PC-3 (cell line): ENCODE results near the gene PLEKHB1. TPM values are rescaled to one million over a fixed set of nuclear protein-coding genes. Genes with fewer than 3 reads are reported as not detected.
A peak's percentile ranks its signal among the peaks of the same experiment; 100 is the strongest.

Experiments used
- ATAC-seq: fragments of 200-7000 bp; cut with Tn5 transposase; 2 replicates; pipeline ENCODE4 v1.9.1; 2020; ENCODE audit warnings: mild to moderate bottlenecking, moderate library complexity
- BruUV-seq: library from RNA; stranded (reverse); fragments of 400-500 nt; replicated peaks from 2 replicates; lab custom pipeline; 2021; lab: Mats Ljungman, UMichigan
- CTCF ChIA-PET: fragments of 300-600 bp; sonication (Branson Sonifier 250); formaldehyde crosslinking; loops from one replicate; lab custom pipeline; 2022; ENCODE audit warnings: antibody characterized with exemption; lab: Charles Lee
- POLR2A ChIA-PET: fragments of 300-600 bp; sonication (Branson Sonifier 250); formaldehyde crosslinking; loops from one replicate; lab custom pipeline; 2022; ENCODE audit warnings: antibody characterized with exemption; ENCODE audit not compliant: unreplicated experiment; lab: Charles Lee
- DNase-seq: peaks from one replicate; pipeline ENCODE4 v3.0.0-alpha.2; 2015
- H2AFZ ChIP-seq: fragments of 300-600 bp; sonication (generic); 2 replicates; pipeline ENCODE4 v1.6.0; 2016; ENCODE audit warnings: antibody characterized with exemption, low read length
- H3F3A ChIP-seq: fragments of 300-600 bp; sonication (generic); one replicate; pipeline ENCODE4 v1.6.0; 2017; ENCODE audit warnings: antibody characterized with exemption, low read length, control low read depth, mild to moderate bottlenecking; ENCODE audit not compliant: unreplicated experiment
- H3K27ac ChIP-seq: fragments of 300-600 bp; sonication (generic); 2 replicates; pipeline ENCODE4 v1.5.1; 2016; ENCODE audit warnings: mild to moderate bottlenecking, low read length
- H3K27me3 ChIP-seq: fragments of 300-600 bp; sonication (generic); 2 replicates; pipeline ENCODE4 v1.6.1; 2016; ENCODE audit warnings: low read length, mixed read lengths
- H3K36me3 ChIP-seq: fragments of 300-600 bp; sonication (generic); 2 replicates; pipeline ENCODE4 v1.6.1; 2016; ENCODE audit warnings: low read depth, mixed run types, low read length, mixed read lengths
- H3K4me1 ChIP-seq: fragments of 300-600 bp; sonication (generic); 2 replicates; pipeline ENCODE4 v1.5.1; 2016; ENCODE audit warnings: low read length; ENCODE audit not compliant: insufficient read depth
- H3K4me2 ChIP-seq: fragments of 300-600 bp; sonication (generic); 2 replicates; pipeline ENCODE4 v1.6.0; 2016; ENCODE audit warnings: low read length
- H3K4me3 ChIP-seq: fragments of 300-600 bp; sonication (generic); 2 replicates; pipeline ENCODE4 v1.5.1; 2016; ENCODE audit warnings: mild to moderate bottlenecking, low read length, mixed read lengths
- H3K79me2 ChIP-seq: fragments of 300-600 bp; sonication (generic); 2 replicates; pipeline ENCODE4 v1.6.1; 2017; ENCODE audit warnings: low read length, mixed read lengths
- H3K9ac ChIP-seq: fragments of 300-600 bp; sonication (generic); 2 replicates; pipeline ENCODE4 v1.6.0; 2016; ENCODE audit warnings: mild to moderate bottlenecking, low read length
- H3K9me2 ChIP-seq: fragments of 300-600 bp; sonication (generic); replicated peaks from 2 replicates; pipeline ENCODE4 v1.6.1; 2016; ENCODE audit warnings: mixed run types, low read length, mixed read lengths
- H3K9me3 ChIP-seq: fragments of 300-600 bp; sonication (generic); 2 replicates; pipeline ENCODE4 v1.6.1; 2016; ENCODE audit warnings: low read length, mixed read lengths
- H4K20me1 ChIP-seq: fragments of 300-600 bp; sonication (generic); 2 replicates; pipeline ENCODE4 v1.6.1; 2016; ENCODE audit warnings: low read length, mixed read lengths
- CTCF ChIP-seq: fragments of 300-600 bp; sonication (generic); conservative IDR thresholded peaks from 2 replicates; pipeline ENCODE4 v1.5.1; 2017; ENCODE audit warnings: antibody characterized with exemption, low read depth, mild to moderate bottlenecking, low read length
- EZH2 ChIP-seq: fragments of 300-600 bp; sonication (generic); IDR thresholded peaks from one replicate; pipeline ENCODE4 v1.6.1; 2017; ENCODE audit warnings: antibody characterized with exemption, mild to moderate bottlenecking, low read length; ENCODE audit not compliant: unreplicated experiment
- EZH2phosphoT487 ChIP-seq: fragments of 300-600 bp; sonication (generic); IDR thresholded peaks from 2 replicates; pipeline ENCODE4 v1.6.1; 2018; ENCODE audit warnings: mild to moderate bottlenecking, antibody characterized with exemption, low read length, borderline replicate concordance
- intact Hi-C: fragments of 100-400 bp; cut with micrococcal nuclease; formaldehyde crosslinking; loops from 2 replicates; pipeline ENCODE4 v1.9.0; 2023
- total RNA-seq: library from RNA; depleted of rRNA; stranded (reverse); fragments of >200 nt; gene quantifications from 2 replicates; pipeline ENCODE4 v1.2.3, GENCODE V29; 2014

Gene PLEKHB1
- total RNA-seq, 1 experiment from 2014 or later = 4.6 TPM

- Histone ChIP-seq H3K4me2 (peak overlapping the region; percentile 81), H3K9me2 (no peaks in the 10 kb centered on the region), H3K79me2 (no peaks in the 10 kb centered on the region), H3F3A (no peaks in the 10 kb centered on the region), H3K4me1 (peaks cover 13% of the 10 kb centered on the region), H3K4me3 (peak overlapping the region; percentile 56), H3K27me3 (no peaks in the 10 kb centered on the region), H3K9me3 (no peaks in the 10 kb centered on the region), H3K36me3 (no peaks in the 10 kb centered on the region), H3K27ac (no peak overlapping the region), H2AFZ (peak overlapping the region; percentile 79), H3K9ac (peak overlapping the region; percentile 32), H4K20me1 (no peaks in the 10 kb centered on the region)
- TF ChIP-seq EZH2phosphoT487 (no peak), CTCF (peak; percentile 98), EZH2 (no peak)
- ATAC-seq (peak; percentile 95), DNase-seq (peak; percentile 97)
- no TSS peak for BruUV-seq
- CTCF ChIA-PET = interaction anchor here (0.5 to 2.8 kb wide), 12 partner anchors 13 to 310 kb away, joined by 3 to 57 read pairs (median 4); no protein-coding TSS in a partner anchor
- POLR2A ChIA-PET = interaction anchor here (0.6 kb wide), 1 partner anchor 35 kb away, joined by 3 read pairs; no protein-coding TSS in a partner anchor
- intact Hi-C loops = loop anchor here (1.0 to 2.0 kb wide), 4 partner anchors 36 to 310 kb away; no protein-coding TSS in a partner anchor
Measured at GRCh38 chr11:73661035-73661628, 14.8 kb downstream of the PLEKHB1 start.

GRCh38 chr11:73662445-73663157 lies 16.2 kb downstream of the PLEKHB1 start:
- DNase-seq (peak; percentile 36), ATAC-seq (no peak)
- H4K20me1 ChIP-seq = no peaks in the 10 kb centered on the region
- ChIA-PET POLR2A (no interaction called here), CTCF (interaction anchor here (0.7 to 0.9 kb wide), 2 partner anchors 37 to 269 kb away, joined by 3 to 7 read pairs; no protein-coding TSS in a partner anchor)
- H3K4me1 ChIP-seq = peaks cover 13% of the 10 kb centered on the region
- no peak overlapping the region for H3K4me2 ChIP-seq
- no peak overlapping the region for H3K9ac ChIP-seq
- no peaks in the 10 kb centered on the region for H3K36me3 ChIP-seq
- no peaks in the 10 kb centered on the region for H3F3A ChIP-seq
- TSS peak; percentile 15 for BruUV-seq
- no peaks in the 10 kb centered on the region for H3K27me3 ChIP-seq
- intact Hi-C loops = no loop called here
- H3K4me3 ChIP-seq = no peak overlapping the region
- TF ChIP-seq EZH2 (no peak), EZH2phosphoT487 (no peak), CTCF (no peak)
- H2AFZ ChIP-seq = no peak overlapping the region
- H3K9me3 ChIP-seq = no peaks in the 10 kb centered on the region
- H3K27ac ChIP-seq = no peak overlapping the region
- no peaks in the 10 kb centered on the region for H3K79me2 ChIP-seq
- H3K9me2 ChIP-seq = no peaks in the 10 kb centered on the region
